PC-3 (cell line): ENCODE measurements around the gene DCLK1. TPM values are rescaled to one million over a fixed set of nuclear protein-coding genes. Genes with fewer than 3 reads are reported as not detected.

Source experiments
- ATAC-seq: fragments of 200-7000 bp; cut with Tn5 transposase; 2 replicates; pipeline ENCODE4 v1.9.1; 2020; ENCODE audit warnings: mild to moderate bottlenecking, moderate library complexity
- BruUV-seq: library from RNA; stranded (reverse); fragments of 400-500 nt; replicated peaks from 2 replicates; lab custom pipeline; 2021; lab: Mats Ljungman, UMichigan
- CTCF ChIA-PET: fragments of 300-600 bp; sonication (Branson Sonifier 250); formaldehyde crosslinking; loops from one replicate; lab custom pipeline; 2022; ENCODE audit warnings: antibody characterized with exemption; lab: Charles Lee
- POLR2A ChIA-PET: fragments of 300-600 bp; sonication (Branson Sonifier 250); formaldehyde crosslinking; loops from one replicate; lab custom pipeline; 2022; ENCODE audit warnings: antibody characterized with exemption; ENCODE audit not compliant: unreplicated experiment; lab: Charles Lee
- DNase-seq: peaks from one replicate; pipeline ENCODE4 v3.0.0-alpha.2; 2015
- H2AFZ ChIP-seq: fragments of 300-600 bp; sonication (generic); 2 replicates; pipeline ENCODE4 v1.6.0; 2016; ENCODE audit warnings: antibody characterized with exemption, low read length
- H3F3A ChIP-seq: fragments of 300-600 bp; sonication (generic); one replicate; pipeline ENCODE4 v1.6.0; 2017; ENCODE audit warnings: antibody characterized with exemption, low read length, control low read depth, mild to moderate bottlenecking; ENCODE audit not compliant: unreplicated experiment
- H3K27ac ChIP-seq: fragments of 300-600 bp; sonication (generic); 2 replicates; pipeline ENCODE4 v1.5.1; 2016; ENCODE audit warnings: mild to moderate bottlenecking, low read length
- H3K27me3 ChIP-seq: fragments of 300-600 bp; sonication (generic); 2 replicates; pipeline ENCODE4 v1.6.1; 2016; ENCODE audit warnings: low read length, mixed read lengths
- H3K36me3 ChIP-seq: fragments of 300-600 bp; sonication (generic); 2 replicates; pipeline ENCODE4 v1.6.1; 2016; ENCODE audit warnings: low read depth, mixed run types, low read length, mixed read lengths
- H3K4me1 ChIP-seq: fragments of 300-600 bp; sonication (generic); 2 replicates; pipeline ENCODE4 v1.5.1; 2016; ENCODE audit warnings: low read length; ENCODE audit not compliant: insufficient read depth
- H3K4me2 ChIP-seq: fragments of 300-600 bp; sonication (generic); 2 replicates; pipeline ENCODE4 v1.6.0; 2016; ENCODE audit warnings: low read length
- H3K4me3 ChIP-seq: fragments of 300-600 bp; sonication (generic); 2 replicates; pipeline ENCODE4 v1.5.1; 2016; ENCODE audit warnings: mild to moderate bottlenecking, low read length, mixed read lengths
- H3K79me2 ChIP-seq: fragments of 300-600 bp; sonication (generic); 2 replicates; pipeline ENCODE4 v1.6.1; 2017; ENCODE audit warnings: low read length, mixed read lengths
- H3K9ac ChIP-seq: fragments of 300-600 bp; sonication (generic); 2 replicates; pipeline ENCODE4 v1.6.0; 2016; ENCODE audit warnings: mild to moderate bottlenecking, low read length
- H3K9me2 ChIP-seq: fragments of 300-600 bp; sonication (generic); replicated peaks from 2 replicates; pipeline ENCODE4 v1.6.1; 2016; ENCODE audit warnings: mixed run types, low read length, mixed read lengths
- H3K9me3 ChIP-seq: fragments of 300-600 bp; sonication (generic); 2 replicates; pipeline ENCODE4 v1.6.1; 2016; ENCODE audit warnings: low read length, mixed read lengths
- H4K20me1 ChIP-seq: fragments of 300-600 bp; sonication (generic); 2 replicates; pipeline ENCODE4 v1.6.1; 2016; ENCODE audit warnings: low read length, mixed read lengths
- EZH2 ChIP-seq: fragments of 300-600 bp; sonication (generic); IDR thresholded peaks from one replicate; pipeline ENCODE4 v1.6.1; 2017; ENCODE audit warnings: antibody characterized with exemption, mild to moderate bottlenecking, low read length; ENCODE audit not compliant: unreplicated experiment
- EZH2phosphoT487 ChIP-seq: fragments of 300-600 bp; sonication (generic); IDR thresholded peaks from 2 replicates; pipeline ENCODE4 v1.6.1; 2018; ENCODE audit warnings: mild to moderate bottlenecking, antibody characterized with exemption, low read length, borderline replicate concordance
- intact Hi-C: fragments of 100-400 bp; cut with micrococcal nuclease; formaldehyde crosslinking; loops from 2 replicates; pipeline ENCODE4 v1.9.0; 2023
- total RNA-seq: library from RNA; depleted of rRNA; stranded (reverse); fragments of >200 nt; gene quantifications from 2 replicates; pipeline ENCODE4 v1.2.3, GENCODE V29; 2014
- TF ChIP-seq, protein P1 (sequence below): fragments of 300-600 bp; sonication (generic); conservative IDR thresholded peaks from 2 replicates; pipeline ENCODE4 v1.5.1; 2017; ENCODE audit warnings: antibody characterized with exemption, low read depth, mild to moderate bottlenecking, low read length

The DCLK1 gene
- total RNA-seq, 1 experiment from 2014 or later, result not detected

DNA sequence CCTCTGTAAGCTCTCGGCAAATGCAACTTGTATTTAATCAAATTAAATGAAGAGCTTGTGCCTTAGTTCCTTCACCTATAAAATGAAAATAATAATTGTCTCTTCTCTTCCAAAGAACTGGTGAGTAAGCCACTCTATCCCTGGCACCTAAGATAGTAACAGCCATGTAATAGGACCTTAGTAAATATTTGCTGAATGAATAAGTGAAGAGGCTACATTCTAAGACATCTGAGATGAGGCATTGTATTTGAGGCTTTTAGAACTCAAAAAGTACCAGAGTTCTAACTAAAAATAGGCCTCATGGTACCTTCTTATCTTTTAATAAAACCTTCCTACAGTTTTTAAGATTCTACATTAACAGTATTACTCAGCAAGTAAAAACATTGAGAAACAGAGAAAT is 17.3 kb upstream of the DCLK1 start:
- no TSS peak for BruUV-seq
- no peaks in the 10 kb centered on the region for H3K36me3 ChIP-seq
- H3K4me2 ChIP-seq, result peak overlapping the region; percentile 26; the same call in 1 of the 2 replicates
- H3K27me3 ChIP-seq, result no peaks in the 10 kb centered on the region
- H4K20me1 ChIP-seq, result no peaks in the 10 kb centered on the region
- H2AFZ ChIP-seq, result no peak overlapping the region
- POLR2A ChIA-PET, result interaction anchor here (0.6 kb wide), 1 partner anchor 213 kb away, joined by 3 read pairs; no protein-coding TSS in a partner anchor
- ATAC-seq, result peak; percentile 90
- intact Hi-C loops, result no loop called here
- H3F3A ChIP-seq, result no peaks in the 10 kb centered on the region
- H3K4me1 ChIP-seq, result peaks cover 9% of the 10 kb centered on the region
- no peak for TF ChIP-seq EZH2
- TF ChIP-seq, protein P1, sequence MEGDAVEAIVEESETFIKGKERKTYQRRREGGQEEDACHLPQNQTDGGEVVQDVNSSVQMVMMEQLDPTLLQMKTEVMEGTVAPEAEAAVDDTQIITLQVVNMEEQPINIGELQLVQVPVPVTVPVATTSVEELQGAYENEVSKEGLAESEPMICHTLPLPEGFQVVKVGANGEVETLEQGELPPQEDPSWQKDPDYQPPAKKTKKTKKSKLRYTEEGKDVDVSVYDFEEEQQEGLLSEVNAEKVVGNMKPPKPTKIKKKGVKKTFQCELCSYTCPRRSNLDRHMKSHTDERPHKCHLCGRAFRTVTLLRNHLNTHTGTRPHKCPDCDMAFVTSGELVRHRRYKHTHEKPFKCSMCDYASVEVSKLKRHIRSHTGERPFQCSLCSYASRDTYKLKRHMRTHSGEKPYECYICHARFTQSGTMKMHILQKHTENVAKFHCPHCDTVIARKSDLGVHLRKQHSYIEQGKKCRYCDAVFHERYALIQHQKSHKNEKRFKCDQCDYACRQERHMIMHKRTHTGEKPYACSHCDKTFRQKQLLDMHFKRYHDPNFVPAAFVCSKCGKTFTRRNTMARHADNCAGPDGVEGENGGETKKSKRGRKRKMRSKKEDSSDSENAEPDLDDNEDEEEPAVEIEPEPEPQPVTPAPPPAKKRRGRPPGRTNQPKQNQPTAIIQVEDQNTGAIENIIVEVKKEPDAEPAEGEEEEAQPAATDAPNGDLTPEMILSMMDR, result no peak
- no peak for TF ChIP-seq EZH2phosphoT487
- no peak overlapping the region for H3K9ac ChIP-seq
- H3K79me2 ChIP-seq, result no peaks in the 10 kb centered on the region
- H3K9me3 ChIP-seq, result no peaks in the 10 kb centered on the region
- H3K9me2 ChIP-seq, result no peaks in the 10 kb centered on the region
- CTCF ChIA-PET, result no interaction called here
- H3K27ac ChIP-seq, result peak overlapping the region; percentile 32; the same call in 1 of the 2 replicates
- DNase-seq, result peak; percentile 53
- no peak overlapping the region for H3K4me3 ChIP-seq

- POLR2A ChIA-PET, result no interaction called here
- DNase-seq, result no peak
- no peaks in the 10 kb centered on the region for H4K20me1 ChIP-seq
- no peaks in the 10 kb centered on the region for H3K9me2 ChIP-seq
- TF ChIP-seq, protein P1, result no peak
- TF ChIP-seq EZH2phosphoT487 (no peak), EZH2 (no peak)
- H3K4me1 ChIP-seq, result peaks cover 9% of the 10 kb centered on the region
- intact Hi-C loops, result no loop called here
- no peaks in the 10 kb centered on the region for H3K27me3 ChIP-seq
- no peaks in the 10 kb centered on the region for H3K79me2 ChIP-seq
- no peak overlapping the region for H3K4me3 ChIP-seq
- H3F3A ChIP-seq, result no peaks in the 10 kb centered on the region
- no peak overlapping the region for H3K9ac ChIP-seq
- H2AFZ ChIP-seq, result no peak overlapping the region
- no peaks in the 10 kb centered on the region for H3K36me3 ChIP-seq
- BruUV-seq, result no TSS peak
- no peak overlapping the region for H3K4me2 ChIP-seq
- no peaks in the 10 kb centered on the region for H3K9me3 ChIP-seq
- CTCF ChIA-PET, result no interaction called here
- H3K27ac ChIP-seq, result no peak overlapping the region
- ATAC-seq, result no peak
Observed at GRCh38 chr13:36147330-36147729, 16.1 kb upstream of the DCLK1 start.

GRCh38 chr13:36146511-36147269 is 15.5 kb upstream of the DCLK1 start:
- no TSS peak for BruUV-seq
- ATAC-seq (no peak), DNase-seq (no peak)
- Histone ChIP-seq H3K4me1 (peaks cover 9% of the 10 kb centered on the region), H3K4me3 (no peak overlapping the region), H4K20me1 (no peaks in the 10 kb centered on the region), H3K4me2 (no peak overlapping the region), H3K9ac (no peak overlapping the region), H2AFZ (no peak overlapping the region), H3K79me2 (no peaks in the 10 kb centered on the region), H3K36me3 (no peaks in the 10 kb centered on the region), H3K9me2 (no peaks in the 10 kb centered on the region), H3K27ac (no peak overlapping the region), H3F3A (no peaks in the 10 kb centered on the region), H3K27me3 (no peaks in the 10 kb centered on the region), H3K9me3 (no peaks in the 10 kb centered on the region)
- CTCF ChIA-PET, result no interaction called here
- TF ChIP-seq EZH2 (no peak), EZH2phosphoT487 (no peak)
- TF ChIP-seq, protein P1, result no peak
- POLR2A ChIA-PET, result no interaction called here
- intact Hi-C loops, result no loop called here
